A549 (cell line): ENCODE data around the gene PGF.

ENCODE experiments used
- CEBPB ChIP-seq, 2 experiments: fragments of >200 bp in 1 of 2; sonication (Bioruptor Twin) in 1 of 2; formaldehyde crosslinking in 1 of 2; IDR thresholded peaks; 2 replicates each; pipeline ENCODE4 v1.6.1; 2012 to 2016
- CHD2 ChIP-seq: fragments of 150-350 bp; IDR thresholded peaks from 2 replicates; pipeline ENCODE4 v1.6.1; 2014; ENCODE audit warnings: low read length; ENCODE audit not compliant: partially characterized antibody
- CTCF ChIP-seq: fragments of >200 bp; sonication (Bioruptor Twin); formaldehyde crosslinking; IDR thresholded peaks from 3 replicates; pipeline ENCODE4 v1.5.1; 2016
- FOSL2 ChIP-seq, 2 experiments: fragments of 450-650 bp in 1 of 2; fragments of >200 bp in 1 of 2; sonication (Bioruptor Twin) in 1 of 2; formaldehyde crosslinking; IDR thresholded peaks; 2 replicates each; pipeline versions ENCODE4 v1.5.0 to v1.6.1; 2016 to 2020; ENCODE audit warnings: mild to moderate bottlenecking in 1 of 2, moderate library complexity in 1 of 2
- NFE2L2 ChIP-seq: fragments of 150-350 bp; conservative IDR thresholded peaks from 2 replicates; pipeline ENCODE4 v1.6.1; 2014; ENCODE audit warnings: low read length
- NR3C1 ChIP-seq: fragments of >200 bp; sonication (Bioruptor Twin); formaldehyde crosslinking; IDR thresholded peaks from 3 replicates; pipeline ENCODE4 v1.6.1; 2017
- POLR2A ChIP-seq: IDR thresholded peaks from 2 replicates; pipeline ENCODE4 v1.6.1; 2012; ENCODE audit warnings: mild to moderate bottlenecking, low read length
- RFX5 ChIP-seq: fragments of 450-650 bp; IDR thresholded peaks from 2 replicates; pipeline ENCODE4 v1.7.1; 2014; ENCODE audit warnings: antibody characterized with exemption, mild to moderate bottlenecking, moderate library complexity
- TF ChIP-seq, protein P1 (sequence below): fragments of 450-650 bp; IDR thresholded peaks from 2 replicates; pipeline ENCODE4 v1.6.1; 2014; ENCODE audit warnings: antibody characterized with exemption

DNA sequence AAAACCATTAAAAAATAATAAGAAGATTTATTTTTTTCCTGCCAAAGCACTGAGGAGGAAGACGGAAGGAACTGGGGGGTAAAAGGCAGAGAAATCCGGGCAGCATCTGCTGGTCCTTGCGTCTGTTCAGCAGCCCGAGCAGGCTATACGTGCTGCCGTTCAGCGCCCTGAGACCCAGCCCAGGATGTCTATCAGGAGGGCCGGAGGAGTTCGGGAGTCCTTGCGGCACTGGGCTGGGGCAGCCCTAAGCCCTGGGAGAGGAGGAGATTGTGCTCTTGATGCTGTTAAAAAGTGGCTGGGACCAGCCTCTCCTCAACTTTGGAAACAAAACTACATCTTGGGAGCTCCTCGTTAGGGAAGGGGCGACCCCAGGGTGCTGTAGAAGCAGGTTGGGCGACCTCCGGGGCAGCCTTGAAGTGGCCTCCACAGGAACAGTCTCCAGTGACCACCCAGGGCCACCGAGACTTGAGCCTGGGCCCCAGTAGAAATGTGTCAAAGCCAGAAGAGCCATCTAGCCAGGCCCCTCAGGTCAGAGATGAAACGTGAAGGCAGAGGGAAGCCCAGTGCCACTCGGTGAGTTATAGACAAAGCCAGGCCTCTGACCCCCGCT, 14.3 kb downstream of the PGF start:
- no peak for TF ChIP-seq CTCF
- no peak for TF ChIP-seq RFX5
- no peak for TF ChIP-seq FOSL2 (IDR thresholded peaks at IDR 0.05)
- TF ChIP-seq FOSL2 (CRISPR knock-in tag; IDR thresholded peaks at IDR 0.05): no peak
- no peak for TF ChIP-seq POLR2A
- TF ChIP-seq, protein P1, sequence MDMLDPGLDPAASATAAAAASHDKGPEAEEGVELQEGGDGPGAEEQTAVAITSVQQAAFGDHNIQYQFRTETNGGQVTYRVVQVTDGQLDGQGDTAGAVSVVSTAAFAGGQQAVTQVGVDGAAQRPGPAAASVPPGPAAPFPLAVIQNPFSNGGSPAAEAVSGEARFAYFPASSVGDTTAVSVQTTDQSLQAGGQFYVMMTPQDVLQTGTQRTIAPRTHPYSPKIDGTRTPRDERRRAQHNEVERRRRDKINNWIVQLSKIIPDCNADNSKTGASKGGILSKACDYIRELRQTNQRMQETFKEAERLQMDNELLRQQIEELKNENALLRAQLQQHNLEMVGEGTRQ: no peak
- TF ChIP-seq NFE2L2: no peak
- no peak for TF ChIP-seq CHD2
- no peak for TF ChIP-seq NR3C1
- TF ChIP-seq CEBPB (IDR thresholded peaks at IDR 0.05): no peak
